ENCODE data around the gene ANKFY1.

Gene ANKFY1

DNA sequence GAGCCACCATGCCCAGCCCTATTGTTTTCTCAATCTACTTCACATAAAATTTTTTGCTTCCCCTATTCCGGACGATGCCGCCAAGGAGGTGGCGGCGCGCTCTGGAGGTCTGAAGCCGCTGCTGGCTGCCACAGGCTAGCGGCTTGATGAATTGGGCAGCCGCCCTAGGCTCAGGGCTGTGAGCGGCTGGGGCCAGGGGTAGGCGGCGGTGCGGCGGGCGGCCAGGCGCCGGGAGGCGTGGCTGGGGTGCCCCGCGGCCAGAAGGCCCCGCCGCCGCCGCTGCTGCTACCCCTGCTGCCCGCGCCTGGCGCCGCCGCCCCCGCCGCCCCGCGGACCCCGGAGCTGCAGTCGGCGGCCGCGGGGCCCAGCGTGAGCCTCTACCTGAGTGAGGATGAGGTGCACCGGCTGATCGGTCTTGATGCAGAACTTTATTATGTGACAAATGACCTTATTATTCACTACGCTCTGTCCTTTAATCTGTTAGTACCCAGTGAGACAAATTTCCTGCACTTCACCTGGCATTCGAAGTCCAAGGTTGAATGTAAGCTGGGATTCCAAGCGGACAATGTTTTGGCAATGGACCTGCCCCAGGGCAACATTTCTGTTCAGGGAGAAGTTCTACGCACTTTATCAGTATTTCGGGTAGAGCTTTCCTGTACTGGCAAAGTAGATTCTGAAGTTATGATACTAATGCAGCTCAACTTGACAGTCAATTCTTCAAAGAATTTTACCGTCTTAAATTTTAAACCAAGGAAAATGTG is 41.7 kb downstream of the ANKFY1 start (continued):
- TF ChIP-seq ZNF549 (tag by site-specific recombination; IDR thresholded peaks at IDR 0.05) (no peak), ZNF501 (tag by site-specific recombination; IDR thresholded peaks at IDR 0.05) (no peak), ZNF701 (tag by site-specific recombination; IDR thresholded peaks at IDR 0.05) (no peak), ZNF658 (tag by site-specific recombination; IDR thresholded peaks at IDR 0.05) (no peak), ZNF133 (tag by site-specific recombination; IDR thresholded peaks at IDR 0.05) (no peak), ZNF837 (tag by site-specific recombination; IDR thresholded peaks at IDR 0.05) (no peak)

DNA sequence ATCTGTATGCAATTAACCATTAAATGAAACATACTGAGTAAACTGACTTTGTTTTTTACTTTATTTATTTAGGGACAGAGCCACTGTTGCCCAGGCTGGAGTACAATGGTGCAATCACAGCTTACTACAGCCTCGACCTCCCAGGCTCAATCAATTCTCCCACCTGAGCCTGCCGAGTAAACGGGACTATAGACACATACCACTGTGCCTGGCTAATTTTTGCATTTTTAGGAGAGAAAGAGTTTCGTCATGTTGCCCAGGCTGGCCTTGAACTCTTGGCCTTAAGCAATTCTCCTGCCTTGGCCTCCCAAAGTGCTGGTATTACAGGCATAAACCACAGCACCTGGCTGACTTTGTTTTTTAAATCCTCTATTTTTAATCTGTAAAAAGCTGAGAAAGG is 42.6 kb downstream of the ANKFY1 start:
- H3K4me3 ChIP-seq (ENCODE audit: low read depth, low read length): no peak overlapping the region
- H3K36me3 ChIP-seq (ENCODE audit: control insufficient read depth in 2 of 2, insufficient read depth in 1 of 2, low read length in 2 of 2): peaks cover 19% of the 10 kb centered on the region in 2 experiments
- H3K4me1 ChIP-seq (ENCODE audit: control insufficient read depth, insufficient read depth, low read length): peaks cover 18% of the 10 kb centered on the region
- no peaks in the 10 kb centered on the region for H3K9me3 ChIP-seq (ENCODE audit: control insufficient read depth, insufficient read depth, low read depth, low read length)
- H3K27ac ChIP-seq (ENCODE audit: extremely low read depth, low read depth, low read length): peak overlapping the region; percentile 47; the same call in 1 of the 2 replicates
- TF ChIP-seq ZNF629 (tag by site-specific recombination; IDR thresholded peaks at IDR 0.05) (no peak), KLF1 (tag by site-specific recombination; IDR thresholded peaks at IDR 0.05) (no peak), ZNF626 (tag by site-specific recombination; IDR thresholded peaks at IDR 0.05) (no peak), ZFP37 (tag by site-specific recombination; IDR thresholded peaks at IDR 0.05) (no peak), ZNF610 (tag by site-specific recombination; IDR thresholded peaks at IDR 0.05; ENCODE audit: borderline replicate concordance) (no peak), ZNF174 (tag by site-specific recombination; IDR thresholded peaks at IDR 0.05) (no peak), ZNF776 (tag by site-specific recombination; IDR thresholded peaks at IDR 0.05; ENCODE audit: borderline replicate concordance) (no peak), GLI4 (tag by site-specific recombination; IDR thresholded peaks at IDR 0.05) (no peak), ZFP69B (tag by site-specific recombination; IDR thresholded peaks at IDR 0.05) (no peak), ZNF548 (tag by site-specific recombination; IDR thresholded peaks at IDR 0.05) (no peak), ZNF23 (tag by site-specific recombination; IDR thresholded peaks at IDR 0.05; ENCODE audit: borderline replicate concordance) (no peak)
- TF ChIP-seq, protein P1, sequence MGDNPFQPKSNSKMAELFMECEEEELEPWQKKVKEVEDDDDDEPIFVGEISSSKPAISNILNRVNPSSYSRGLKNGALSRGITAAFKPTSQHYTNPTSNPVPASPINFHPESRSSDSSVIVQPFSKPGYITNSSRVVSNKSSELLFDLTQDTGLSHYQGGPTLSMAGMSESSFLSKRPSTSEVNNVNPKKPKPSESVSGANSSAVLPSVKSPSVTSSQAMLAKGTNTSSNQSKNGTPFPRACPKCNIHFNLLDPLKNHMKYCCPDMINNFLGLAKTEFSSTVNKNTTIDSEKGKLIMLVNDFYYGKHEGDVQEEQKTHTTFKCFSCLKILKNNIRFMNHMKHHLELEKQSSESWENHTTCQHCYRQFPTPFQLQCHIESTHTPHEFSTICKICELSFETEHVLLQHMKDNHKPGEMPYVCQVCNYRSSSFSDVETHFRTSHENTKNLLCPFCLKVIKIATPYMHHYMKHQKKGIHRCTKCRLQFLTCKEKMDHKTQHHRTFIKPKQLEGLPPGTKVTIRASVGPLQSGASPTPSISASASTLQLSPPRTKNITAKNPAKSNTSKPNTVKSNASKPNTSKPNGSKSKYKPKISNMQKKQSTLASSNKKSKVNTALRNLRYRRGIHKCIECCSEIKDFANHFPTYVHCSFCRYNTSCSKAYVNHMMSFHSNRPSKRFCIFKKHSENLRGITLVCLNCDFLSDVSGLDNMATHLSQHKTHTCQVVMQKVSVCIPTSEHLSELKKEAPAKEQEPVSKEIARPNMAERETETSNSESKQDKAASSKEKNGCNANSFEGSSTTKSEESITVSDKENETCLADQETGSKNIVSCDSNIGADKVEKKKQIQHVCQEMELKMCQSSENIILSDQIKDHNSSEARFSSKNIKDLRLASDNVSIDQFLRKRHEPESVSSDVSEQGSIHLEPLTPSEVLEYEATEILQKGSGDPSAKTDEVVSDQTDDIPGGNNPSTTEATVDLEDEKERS (tag by site-specific recombination; IDR thresholded peaks at IDR 0.05): no peak
- TF ChIP-seq, protein P2, sequence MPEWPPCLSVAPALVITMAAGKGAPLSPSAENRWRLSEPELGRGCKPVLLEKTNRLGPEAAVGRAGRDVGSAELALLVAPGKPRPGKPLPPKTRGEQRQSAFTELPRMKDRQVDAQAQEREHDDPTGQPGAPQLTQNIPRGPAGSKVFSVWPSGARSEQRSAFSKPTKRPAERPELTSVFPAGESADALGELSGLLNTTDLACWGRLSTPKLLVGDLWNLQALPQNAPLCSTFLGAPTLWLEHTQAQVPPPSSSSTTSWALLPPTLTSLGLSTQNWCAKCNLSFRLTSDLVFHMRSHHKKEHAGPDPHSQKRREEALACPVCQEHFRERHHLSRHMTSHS (tag by site-specific recombination; IDR thresholded peaks at IDR 0.05): no peak
- TF ChIP-seq, protein P3, sequence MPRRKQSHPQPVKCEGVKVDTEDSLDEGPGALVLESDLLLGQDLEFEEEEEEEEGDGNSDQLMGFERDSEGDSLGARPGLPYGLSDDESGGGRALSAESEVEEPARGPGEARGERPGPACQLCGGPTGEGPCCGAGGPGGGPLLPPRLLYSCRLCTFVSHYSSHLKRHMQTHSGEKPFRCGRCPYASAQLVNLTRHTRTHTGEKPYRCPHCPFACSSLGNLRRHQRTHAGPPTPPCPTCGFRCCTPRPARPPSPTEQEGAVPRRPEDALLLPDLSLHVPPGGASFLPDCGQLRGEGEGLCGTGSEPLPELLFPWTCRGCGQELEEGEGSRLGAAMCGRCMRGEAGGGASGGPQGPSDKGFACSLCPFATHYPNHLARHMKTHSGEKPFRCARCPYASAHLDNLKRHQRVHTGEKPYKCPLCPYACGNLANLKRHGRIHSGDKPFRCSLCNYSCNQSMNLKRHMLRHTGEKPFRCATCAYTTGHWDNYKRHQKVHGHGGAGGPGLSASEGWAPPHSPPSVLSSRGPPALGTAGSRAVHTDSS (tag by site-specific recombination; IDR thresholded peaks at IDR 0.05): no peak
- TF ChIP-seq, protein P4, sequence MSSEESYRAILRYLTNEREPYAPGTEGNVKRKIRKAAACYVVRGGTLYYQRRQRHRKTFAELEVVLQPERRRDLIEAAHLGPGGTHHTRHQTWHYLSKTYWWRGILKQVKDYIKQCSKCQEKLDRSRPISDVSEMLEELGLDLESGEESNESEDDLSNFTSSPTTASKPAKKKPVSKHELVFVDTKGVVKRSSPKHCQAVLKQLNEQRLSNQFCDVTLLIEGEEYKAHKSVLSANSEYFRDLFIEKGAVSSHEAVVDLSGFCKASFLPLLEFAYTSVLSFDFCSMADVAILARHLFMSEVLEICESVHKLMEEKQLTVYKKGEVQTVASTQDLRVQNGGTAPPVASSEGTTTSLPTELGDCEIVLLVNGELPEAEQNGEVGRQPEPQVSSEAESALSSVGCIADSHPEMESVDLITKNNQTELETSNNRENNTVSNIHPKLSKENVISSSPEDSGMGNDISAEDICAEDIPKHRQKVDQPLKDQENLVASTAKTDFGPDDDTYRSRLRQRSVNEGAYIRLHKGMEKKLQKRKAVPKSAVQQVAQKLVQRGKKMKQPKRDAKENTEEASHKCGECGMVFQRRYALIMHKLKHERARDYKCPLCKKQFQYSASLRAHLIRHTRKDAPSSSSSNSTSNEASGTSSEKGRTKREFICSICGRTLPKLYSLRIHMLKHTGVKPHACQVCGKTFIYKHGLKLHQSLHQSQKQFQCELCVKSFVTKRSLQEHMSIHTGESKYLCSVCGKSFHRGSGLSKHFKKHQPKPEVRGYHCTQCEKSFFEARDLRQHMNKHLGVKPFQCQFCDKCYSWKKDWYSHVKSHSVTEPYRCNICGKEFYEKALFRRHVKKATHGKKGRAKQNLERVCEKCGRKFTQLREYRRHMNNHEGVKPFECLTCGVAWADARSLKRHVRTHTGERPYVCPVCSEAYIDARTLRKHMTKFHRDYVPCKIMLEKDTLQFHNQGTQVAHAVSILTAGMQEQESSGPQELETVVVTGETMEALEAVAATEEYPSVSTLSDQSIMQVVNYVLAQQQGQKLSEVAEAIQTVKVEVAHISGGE (tag by site-specific recombination; conservative IDR thresholded peaks at IDR 0.05; ENCODE audit: low read depth): no peak
- CTCF ChIA-PET: interaction anchor here (0.7 kb wide), 1 partner anchor 21 kb away, joined by 3 read pairs; no protein-coding TSS in a partner anchor
- POLR2A ChIA-PET: no interaction called here

Data from HEK293 (cell line).